ENCODE data around the gene AUTS2. TPM values are rescaled to one million over a fixed set of nuclear protein-coding genes. Genes with fewer than 3 reads are reported as not detected.

AUTS2 gene
- polyA plus RNA-seq, 3 donors: 0.08 to 0.35 TPM; not detected in 1

DNA sequence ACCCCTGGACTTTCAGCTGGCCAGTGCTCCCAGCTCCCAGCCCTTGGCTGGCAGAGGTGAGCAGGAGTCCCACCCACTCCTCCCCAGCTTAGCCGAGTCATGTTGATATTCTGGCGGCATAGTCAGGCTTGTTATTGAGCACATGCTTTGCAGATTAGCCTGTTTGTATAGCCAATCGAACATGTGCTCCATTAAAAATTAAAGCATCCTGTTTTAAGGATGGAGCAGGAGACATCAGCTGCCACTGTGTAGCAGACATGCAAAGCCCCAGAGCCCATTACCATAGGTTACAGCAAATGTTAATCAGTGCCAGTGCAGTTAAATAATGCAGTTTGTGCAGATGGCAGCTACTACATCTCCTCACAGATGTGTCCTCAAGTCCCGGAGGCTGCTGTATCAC is 959.1 kb downstream of the AUTS2 start:
- no peaks in the 10 kb centered on the region for H3K4me1 Mint-ChIP-seq
- 93% methylated on average over 4 of the region's 4 CpGs for WGBS (ENCODE audit: insufficient coverage)
- intact Hi-C loops (cut with micrococcal nuclease): no loop called here

DNA sequence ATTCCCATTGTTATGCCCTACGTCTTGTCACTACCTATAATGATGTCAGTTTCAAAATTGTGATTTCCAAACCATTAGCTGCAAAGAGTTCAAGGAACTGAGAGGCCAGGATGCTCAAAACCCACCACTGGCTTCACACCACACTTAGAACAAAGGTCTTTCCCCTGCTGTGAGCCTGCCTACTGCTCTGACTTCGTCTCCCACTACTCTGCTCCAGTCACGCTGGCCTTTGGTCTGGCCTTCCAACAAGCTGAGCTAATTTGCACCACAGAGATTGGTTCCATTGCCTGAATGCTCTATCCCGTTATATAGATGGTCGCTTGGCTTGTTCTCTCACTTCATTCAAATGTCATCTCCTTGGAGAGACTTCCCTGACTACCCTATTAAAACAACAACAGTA is 961.5 kb downstream of the AUTS2 start:
- H2AFZ ChIP-seq (ENCODE audit: insufficient read depth, low read depth, low read length, poor library complexity, severe bottlenecking): no peak overlapping the region
- H3K4me3 Mint-ChIP-seq: no peak overlapping the region
- peaks cover 4 to 10% of the 10 kb centered on the region in 2 donors for H3K9me3 ChIP-seq (replicated peaks in 1 of 2; ENCODE audit: control insufficient read depth in 1 of 2, insufficient read depth in 1 of 2, low read length in 2 of 2)
- no peak for TF ChIP-seq CTCF (IDR thresholded peaks at IDR 0.05)
- 94% methylated on average over 5 of the region's 5 CpGs for WGBS (ENCODE audit: insufficient coverage)
- H3K4me2 ChIP-seq (replicated peaks; ENCODE audit: extremely low read depth, low read length, poor library complexity, severe bottlenecking): no peak overlapping the region
- no peak for DNase-seq
- H3K27me3 Mint-ChIP-seq (ENCODE audit: low read depth in 3 of 3): peaks cover 0 to 2% (median 0%) of the 10 kb centered on the region in 3 donors
- no peak overlapping the region for H3K9ac ChIP-seq (ENCODE audit: insufficient read depth, low read length, poor library complexity, severe bottlenecking)
- H3K27ac Mint-ChIP-seq: no peak overlapping the region
- no peaks in the 10 kb centered on the region for H3K36me3 Mint-ChIP-seq
- H4K20me1 ChIP-seq (ENCODE audit: insufficient read depth, low read length): no peaks in the 10 kb centered on the region
- intact Hi-C loops (cut with micrococcal nuclease): no loop called here
- H3K4me3 ChIP-seq (replicated peaks in 1 of 3; ENCODE audit: low read depth in 2 of 3, low read length in 3 of 3): no peak overlapping the region
- no peak overlapping the region for H3K27ac ChIP-seq (ENCODE audit: low read depth in 1 of 2, low read length in 2 of 2)
- H3K4me1 Mint-ChIP-seq: no peaks in the 10 kb centered on the region
- no peaks in the 10 kb centered on the region for H3K4me1 ChIP-seq (ENCODE audit: control insufficient read depth in 1 of 2, insufficient read depth in 2 of 2, low read length in 2 of 2)
- no peaks in the 10 kb centered on the region for H3K27me3 ChIP-seq (ENCODE audit: control insufficient read depth in 2 of 2, insufficient read depth in 2 of 2, low read length in 2 of 2)
- H3K9me3 Mint-ChIP-seq: peaks cover 1 to 13% (median 7%) of the 10 kb centered on the region in 7 donors
- no peaks in the 10 kb centered on the region for H3K36me3 ChIP-seq (replicated peaks in 1 of 2; ENCODE audit: control insufficient read depth in 1 of 2, insufficient read depth in 2 of 2, low read length in 2 of 2)
- H3K79me2 ChIP-seq (ENCODE audit: insufficient read depth, low read length): no peaks in the 10 kb centered on the region

More for the DNA sequence above, 959.1 kb downstream of the AUTS2 start:
- Mint-ChIP-seq H3K36me3 (no peaks in the 10 kb centered on the region), H3K4me3 (no peak overlapping the region), H3K27ac (no peak overlapping the region), H3K9me3 (peaks cover 0 to 15% (median 7%) of the 10 kb centered on the region in 7 donors), H3K27me3 (ENCODE audit: low read depth in 3 of 3) (peaks cover 0 to 2% (median 0%) of the 10 kb centered on the region in 3 donors)
- no peaks in the 10 kb centered on the region for H4K20me1 ChIP-seq (ENCODE audit: insufficient read depth, low read length)
- no peak overlapping the region for H3K27ac ChIP-seq (ENCODE audit: low read depth in 1 of 2, low read length in 2 of 2)
- H3K4me2 ChIP-seq (replicated peaks; ENCODE audit: extremely low read depth, low read length, poor library complexity, severe bottlenecking): no peak overlapping the region
- DNase-seq: no peak
- no peak for TF ChIP-seq CTCF (IDR thresholded peaks at IDR 0.05)
- H3K4me3 ChIP-seq (replicated peaks in 1 of 3; ENCODE audit: low read depth in 2 of 3, low read length in 3 of 3): no peak overlapping the region
- H3K4me1 ChIP-seq (ENCODE audit: control insufficient read depth in 1 of 2, insufficient read depth in 2 of 2, low read length in 2 of 2): no peaks in the 10 kb centered on the region
- no peaks in the 10 kb centered on the region for H3K27me3 ChIP-seq (ENCODE audit: control insufficient read depth in 2 of 2, insufficient read depth in 2 of 2, low read length in 2 of 2)
- no peaks in the 10 kb centered on the region for H3K79me2 ChIP-seq (ENCODE audit: insufficient read depth, low read length)
- no peak overlapping the region for H3K9ac ChIP-seq (ENCODE audit: insufficient read depth, low read length, poor library complexity, severe bottlenecking)
- no peaks in the 10 kb centered on the region for H3K36me3 ChIP-seq (replicated peaks in 1 of 2; ENCODE audit: control insufficient read depth in 1 of 2, insufficient read depth in 2 of 2, low read length in 2 of 2)
- H3K9me3 ChIP-seq (replicated peaks in 1 of 2; ENCODE audit: control insufficient read depth in 1 of 2, insufficient read depth in 1 of 2, low read length in 2 of 2): peaks cover 4 to 10% of the 10 kb centered on the region in 2 donors
- H2AFZ ChIP-seq (ENCODE audit: insufficient read depth, low read depth, low read length, poor library complexity, severe bottlenecking): no peak overlapping the region

Data from CD14-positive monocyte (primary cell).